HuH-7.5 (cell line): ENCODE measurements around the gene MADD.
A peak's percentile ranks its signal among the peaks of the same experiment; 100 is the strongest.

ENCODE experiments used
- DNase-seq: peaks from one replicate; pipeline ENCODE4 v3.0.0; 2011; ENCODE audit warnings: low spot score

The MADD gene

GRCh38 chr11:47340010-47340409, 70.1 kb downstream of the MADD start:
- no peak for DNase-seq

- no peak for DNase-seq
Observed at GRCh38 chr11:47340980-47341775, 71.2 kb downstream of the MADD start.

- DNase-seq = no peak
Observed at GRCh38 chr11:47342036-47342803, 72.3 kb downstream of the MADD start.

- DNase-seq = no peak
Observed at GRCh38 chr11:47342854-47343253, 72.9 kb downstream of the MADD start.

- DNase-seq = no peak
Observed at GRCh38 chr11:47345890-47346563, 76.1 kb downstream of the MADD start.

GRCh38 chr11:47347137-47347536, 77.2 kb downstream of the MADD start:
- no peak for DNase-seq

- no peak for DNase-seq
Observed at GRCh38 chr11:47348131-47348802, 78.3 kb downstream of the MADD start.

GRCh38 chr11:47348859-47349258, 78.9 kb downstream of the MADD start:
- peak; percentile 74 for DNase-seq

- no peak for DNase-seq
Observed at GRCh38 chr11:47349521-47350095, 79.7 kb downstream of the MADD start.

GRCh38 chr11:47350315-47350714, 80.4 kb downstream of the MADD start:
- DNase-seq = no peak

GRCh38 chr11:47351156-47352126, 81.5 kb downstream of the MADD start:
- DNase-seq = no peak

GRCh38 chr11:47352556-47352955, 82.6 kb downstream of the MADD start, which contains the start of gene MYBPC3:
Gene MYBPC3, minus strand, starts transcription at chr11:47352702. Its CDS starts 55 bp downstream, at chr11:47352647.
- no peak for DNase-seq

GRCh38 chr11:47353978-47354774, 84.2 kb downstream of the MADD start:
- DNase-seq = no peak

GRCh38 chr11:47354913-47355282, 85.0 kb downstream of the MADD start:
- peak; percentile 78 for DNase-seq

- peak; percentile 94 for DNase-seq
Observed at GRCh38 chr11:47355283-47356128, 85.6 kb downstream of the MADD start.

- DNase-seq = no peak
Observed at GRCh38 chr11:47356129-47356997, 86.4 kb downstream of the MADD start.

GRCh38 chr11:47356998-47357329, 87.0 kb downstream of the MADD start:
- DNase-seq = no peak
